H1 (cell line): ENCODE results near the gene KIF23. TPM values are rescaled to one million over a fixed set of nuclear protein-coding genes. Genes with fewer than 3 reads are reported as not detected.
A peak's percentile ranks its signal among the peaks of the same experiment; 100 is the strongest.

ENCODE experiments used
- CTCF ChIA-PET: fragments of 300-600 bp; sonication (Branson Sonifier 250); formaldehyde crosslinking; loops from one replicate; lab custom pipeline; 2021; ENCODE audit not compliant: partially characterized antibody; lab: Charles Lee
- POLR2A ChIA-PET: fragments of 300-600 bp; sonication (Branson Sonifier 250); formaldehyde crosslinking; loops from one replicate; lab custom pipeline; 2021; ENCODE audit warnings: inconsistent platforms; ENCODE audit not compliant: partially characterized antibody; lab: Charles Lee
- DNase-seq, 2 experiments: peaks; one replicate each; pipeline versions ENCODE4 v3.0.0 to v3.0.0-alpha.2; 2010 to 2022; ENCODE audit warnings: low spot score in 2 of 2, low read depth in 1 of 2, mixed read lengths in 1 of 2
- FAIRE-seq: peaks from 2 replicates; lab custom pipeline; 2011; peaks lifted over from hg19 to GRCh38; lab: Jason Lieb, UNC
- H2AFZ ChIP-seq: 2 replicates; pipeline ENCODE4 v1.8.1; 2012; ENCODE audit warnings: low read length, inconsistent platforms
- H2AK5ac ChIP-seq: 2 replicates; pipeline ENCODE4 v1.6.1; 2013; ENCODE audit warnings: low read depth, low read length
- H2BK120ac ChIP-seq: replicated peaks from 2 replicates; pipeline ENCODE3; 2013; ENCODE audit warnings: low read depth, low read length, inconsistent platforms
- H2BK12ac ChIP-seq: 2 replicates; pipeline ENCODE4 v1.6.1; 2013; ENCODE audit warnings: low read depth, low read length
- H2BK15ac ChIP-seq: 2 replicates; pipeline ENCODE4 v1.6.1; 2013; ENCODE audit warnings: low read length
- H2BK20ac ChIP-seq: 2 replicates; pipeline ENCODE4 v1.6.1; 2013; ENCODE audit warnings: low read length
- H2BK5ac ChIP-seq: 2 replicates; pipeline ENCODE4 v1.6.1; 2013; ENCODE audit warnings: low read depth, low read length
- H3K14ac ChIP-seq: 2 replicates; pipeline ENCODE4 v1.6.1; 2013; ENCODE audit warnings: inconsistent platforms; ENCODE audit not compliant: insufficient read length
- H3K18ac ChIP-seq: 2 replicates; pipeline ENCODE4 v1.6.1; 2013; ENCODE audit warnings: low read length; ENCODE audit errors: extremely low read depth
- H3K23ac ChIP-seq: 2 replicates; pipeline ENCODE4 v1.6.1; 2013; ENCODE audit warnings: inconsistent platforms; ENCODE audit not compliant: insufficient read length
- H3K23me2 ChIP-seq: 2 replicates; pipeline ENCODE4 v1.6.1; 2013; ENCODE audit warnings: low read depth, low read length
- H3K27ac ChIP-seq: 2 replicates; pipeline ENCODE4 v1.6.1; 2011; ENCODE audit warnings: low read depth, low read length, inconsistent platforms
- H3K27me3 ChIP-seq, 4 experiments: replicated peaks in 1 of 4; 1 replicate in 1 of 4; 2 replicates in 3 of 4; pipeline versions ENCODE4 v1.6.1 to v1.8.1; 2011 to 2013; ENCODE audit warnings: low read length in 3 of 4, mild to moderate bottlenecking in 3 of 4, inconsistent platforms in 2 of 4, mixed read lengths in 2 of 4, moderate library complexity in 1 of 4; ENCODE audit not compliant: control insufficient read depth in 3 of 4, insufficient read depth in 3 of 4; ENCODE audit errors: extremely low read depth in 1 of 4
- H3K36me3 ChIP-seq, 4 experiments: 2 replicates each; pipeline versions ENCODE4 v1.6.1 to v1.8.1; 2011 to 2013; ENCODE audit warnings: mild to moderate bottlenecking in 4 of 4, low read length in 3 of 4, moderate library complexity in 2 of 4, control low read depth in 1 of 4, inconsistent platforms in 1 of 4; ENCODE audit not compliant: insufficient read depth in 4 of 4, control insufficient read depth in 2 of 4
- H3K4ac ChIP-seq: replicated peaks from 2 replicates; pipeline ENCODE3; 2013; ENCODE audit warnings: low read length, low read depth, mixed read lengths, inconsistent platforms; ENCODE audit not compliant: insufficient read length
- H3K4me1 ChIP-seq, 4 experiments: replicated peaks in 1 of 4; 1 replicate in 1 of 4; 2 replicates in 3 of 4; pipeline versions ENCODE4 v1.6.1 to v1.8.1; 2011 to 2013; ENCODE audit warnings: low read length in 3 of 4, inconsistent platforms in 2 of 4, mixed read lengths in 1 of 4; ENCODE audit not compliant: insufficient read depth in 4 of 4, control insufficient read depth in 3 of 4
- H3K4me2 ChIP-seq, 2 experiments: 2 replicates each; pipeline versions ENCODE4 v1.6.1 to v1.8.1; 2011 to 2013; ENCODE audit warnings: low read depth in 2 of 2, low read length in 2 of 2, control low read depth in 1 of 2, inconsistent platforms in 1 of 2, mild to moderate bottlenecking in 1 of 2; ENCODE audit not compliant: insufficient read depth in 1 of 2
- H3K4me3 ChIP-seq, 4 experiments: fragments of 200-600, 300-600 bp in 1 of 4; sonication (generic), shearing (Covaris generic), sonication (Bioruptor Twin) in 1 of 4; 2 replicates each; pipeline versions ENCODE4 v1.5.1 to v1.8.1; 2011 to 2016; ENCODE audit warnings: low read length in 4 of 4, low read depth in 3 of 4, control low read depth in 2 of 4, inconsistent platforms in 2 of 4, mild to moderate bottlenecking in 2 of 4, mixed read lengths in 1 of 4, moderate library complexity in 1 of 4; ENCODE audit not compliant: insufficient read depth in 2 of 4; ENCODE audit errors: extremely low read depth in 1 of 4
- H3K56ac ChIP-seq: replicated peaks from 2 replicates; pipeline ENCODE3; 2013; ENCODE audit warnings: low read depth, mild to moderate bottlenecking, mixed read lengths, low read length, inconsistent platforms; ENCODE audit not compliant: insufficient read length
- H3K79me1 ChIP-seq: 2 replicates; pipeline ENCODE4 v1.6.1; 2013; ENCODE audit warnings: low read depth, low read length, control low read depth
- H3K79me2 ChIP-seq, 2 experiments: 2 replicates each; pipeline versions ENCODE4 v1.6.1 to v1.8.1; 2012 to 2013; ENCODE audit warnings: low read length in 2 of 2, mild to moderate bottlenecking in 2 of 2, inconsistent platforms in 1 of 2; ENCODE audit not compliant: insufficient read depth in 2 of 2, control insufficient read depth in 1 of 2
- H3K9ac ChIP-seq, 4 experiments: replicated peaks in 1 of 4; 1 replicate in 1 of 4; 2 replicates in 3 of 4; pipeline versions ENCODE4 v1.6.1 to v1.8.1; 2011 to 2013; ENCODE audit warnings: low read depth in 3 of 4, low read length in 3 of 4, control low read depth in 2 of 4, mild to moderate bottlenecking in 2 of 4, moderate library complexity in 2 of 4, inconsistent platforms in 1 of 4; ENCODE audit errors: extremely low read depth in 1 of 4
- H3K9me3 ChIP-seq, 2 experiments: 2 replicates each; pipeline versions ENCODE4 v1.6.1 to v1.8.1; 2012 to 2013; ENCODE audit warnings: mild to moderate bottlenecking in 2 of 2, moderate library complexity in 2 of 2, control low read depth in 1 of 2, inconsistent platforms in 1 of 2, low read depth in 1 of 2, low read length in 1 of 2, mixed read lengths in 1 of 2; ENCODE audit not compliant: insufficient read depth in 2 of 2
- H4K20me1 ChIP-seq, 2 experiments: replicated peaks in 1 of 2; 2 replicates each; pipeline versions ENCODE3 to v1.8.1; 2011 to 2013; ENCODE audit warnings: inconsistent platforms in 2 of 2, low read length in 2 of 2, mild to moderate bottlenecking in 1 of 2; ENCODE audit not compliant: insufficient read depth in 2 of 2, control insufficient read depth in 1 of 2
- H4K5ac ChIP-seq: 2 replicates; pipeline ENCODE4 v1.6.1; 2013; ENCODE audit warnings: low read length, low read depth, mixed read lengths, inconsistent platforms; ENCODE audit not compliant: insufficient read length
- H4K8ac ChIP-seq: 2 replicates; pipeline ENCODE4 v1.8.0; 2013; ENCODE audit warnings: mild to moderate bottlenecking, moderate library complexity, low read length, inconsistent platforms; ENCODE audit not compliant: insufficient read depth; ENCODE audit errors: extremely low read depth
- H4K91ac ChIP-seq: replicated peaks from 2 replicates; pipeline ENCODE3; 2013; ENCODE audit warnings: low read length, mixed read lengths, inconsistent platforms; ENCODE audit not compliant: insufficient read length
- ASH2L ChIP-seq: fragments of 200-600, 300-600 bp; sonication (generic); IDR thresholded peaks from one replicate; pipeline ENCODE4 v1.7.1; 2017; ENCODE audit warnings: low read length
- CREB1 ChIP-seq: IDR thresholded peaks from 2 replicates; pipeline ENCODE4 v1.6.1; 2012; ENCODE audit warnings: inconsistent platforms
- GABPA ChIP-seq: IDR thresholded peaks from 2 replicates; pipeline ENCODE4 v1.6.1; 2011; ENCODE audit warnings: mild to moderate bottlenecking, low read length, moderate library complexity, borderline replicate concordance; ENCODE audit not compliant: insufficient read depth
- WGBS, 2 experiments: shearing (Covaris generic) in 1 of 2; methylation state at CpG; one replicate each; pipeline versions ENCODE4 v1.1.6 to v1.1.7; 2013 to 2015; ENCODE audit warnings: low lambda C conversion rate in 2 of 2, mixed read lengths in 2 of 2, inconsistent platforms in 1 of 2, low coverage in 1 of 2, missing lambda C conversion rate in 1 of 2; ENCODE audit not compliant: insufficient replicate concordance in 2 of 2, insufficient coverage in 1 of 2, insufficient read length in 1 of 2; ENCODE audit errors: extremely low coverage in 1 of 2, missing lambda C conversion rate in 1 of 2; 5-methylcytosine and 5-hydroxymethylcytosine counted together
- polyA plus RNA-seq, 7 experiments: library from polyadenylated mRNA; depleted of rRNA in 3 of 7; stranded (reverse) in 5 of 7; unstranded in 2 of 7; fragments of >200 nt in 5 of 7; fragments of 200-250 nt in 2 of 7; gene quantifications; 1 replicate in 5 of 7; 2 replicates in 1 of 7; 4 replicates in 1 of 7; pipeline versions ENCODE4 v1.2.1 to v1.2.3, GENCODE V29; 2011 to 2013; ENCODE audit warnings: missing spikeins in 2 of 7, mixed read lengths in 2 of 7
- total RNA-seq: library from RNA; stranded (reverse); fragmentation: NEBNext Ultra II Directional; extraction: Animal tissue kit (Norgen Biotek cat#: 25700); gene quantifications from 2 replicates; pipeline ENCODE4 v1.2.1, GENCODE V29; 2021

The KIF23 gene
- total and polyA plus RNA-seq, 2 of the 8 experiments (the other 6 are each of a cell fraction or from before 2014, with no cell fraction given): 26.2 to 77.4 TPM

- H3K4me2 ChIP-seq: no peak overlapping the region
- peak overlapping the region in 1 of 4 experiments; percentile 32; a peak in 1 of 7 replicates for H3K9ac ChIP-seq
- H2BK15ac ChIP-seq: no peak overlapping the region; the same call in 1 of the 2 replicates
- H3K79me2 ChIP-seq: no peaks in the 10 kb centered on the region
- H4K91ac ChIP-seq: peak overlapping the region; percentile 84
- H3K36me3 ChIP-seq: peaks cover 0 to 5% (median 0%) of the 10 kb centered on the region in 4 experiments; a peak in 1 of 8 replicates
- H2BK120ac ChIP-seq: peak overlapping the region; percentile 33
- H2BK5ac ChIP-seq: peak overlapping the region; percentile 8; the same call in 1 of the 2 replicates
- H3K56ac ChIP-seq: peak overlapping the region; percentile 82
- H2BK12ac ChIP-seq: 0 out of 2 replicates have a peak overlapping the region, but pooled peaks have one; percentile 53
- no peak overlapping the region for H2AFZ ChIP-seq
- peaks cover 7% of the 10 kb centered on the region; the same call in 1 of the 2 replicates for H3K23me2 ChIP-seq
- no peak overlapping the region for H2BK20ac ChIP-seq
- no peak overlapping the region for H3K18ac ChIP-seq
- H4K8ac ChIP-seq: no peak overlapping the region
- H3K14ac ChIP-seq: no peak overlapping the region
- H3K79me1 ChIP-seq: no peaks in the 10 kb centered on the region
- H3K23ac ChIP-seq: no peak overlapping the region
- CTCF ChIA-PET: interaction anchor here (0.6 to 1.4 kb wide), 2 partner anchors 9 to 75 kb away, joined by 4 to 10 read pairs; no protein-coding TSS in a partner anchor
- no peak for FAIRE-seq
- no peaks in the 10 kb centered on the region for H3K4me1 ChIP-seq
- peak overlapping the region; percentile 57; the same call in 1 of the 2 replicates for H2AK5ac ChIP-seq
- H3K27ac ChIP-seq: no peak overlapping the region
- H3K4ac ChIP-seq: peak overlapping the region; percentile 41
- no peak overlapping the region for H3K4me3 ChIP-seq
- POLR2A ChIA-PET: no interaction called here
- DNase-seq: no peak
- no peak overlapping the region for H4K5ac ChIP-seq
- WGBS, 2 experiments: 83% methylated on average over 2 of the region's 2 CpGs; no CpG with 5 or more reads in 1 of the 2 experiments
- H4K20me1 ChIP-seq: peaks cover 0 to 7% of the 10 kb centered on the region in 2 experiments
- H3K9me3 ChIP-seq: peaks cover 0 to 2% of the 10 kb centered on the region in 2 experiments; a peak in 1 of 4 replicates
- H3K27me3 ChIP-seq: no peaks in the 10 kb centered on the region
- TF ChIP-seq ASH2L: no peak
- no peak for TF ChIP-seq CREB1
- TF ChIP-seq GABPA: no peak
Observed at GRCh38 chr15:69385831-69386230, 28.3 kb upstream of the KIF23 start.
